HepG2 (cell line): ENCODE measurements around the gene SP5. TPM values are rescaled to one million over a fixed set of nuclear protein-coding genes. Genes with fewer than 3 reads are reported as not detected.

Experiments
- DNMT3B ChIP-seq: conservative IDR thresholded peaks from 2 replicates; pipeline ENCODE4 v1.6.1; 2016; ENCODE audit warnings: missing biosample characterization, control low read depth
- ETV5 ChIP-seq: IDR thresholded peaks from 2 replicates; pipeline ENCODE4 v1.6.1; 2018; ENCODE audit warnings: missing biosample characterization, missing genetic modification reagents, inconsistent platforms, borderline replicate concordance
- KAT8 ChIP-seq: IDR thresholded peaks from 2 replicates; pipeline ENCODE4 v1.6.1; 2016; ENCODE audit warnings: missing genetic modification reagents, missing compliant biosample characterization
- NKX3-1 ChIP-seq: sonication (generic); formaldehyde crosslinking; IDR thresholded peaks from 2 replicates; pipeline ENCODE4 v1.5.0; 2020; ENCODE audit warnings: missing genetic modification reagents
- POGZ ChIP-seq: sonication (generic); formaldehyde crosslinking; IDR thresholded peaks from 2 replicates; pipeline ENCODE4 v1.4.0; 2020; ENCODE audit warnings: mild to moderate bottlenecking, missing genetic modification reagents
- RFX5 ChIP-seq: IDR thresholded peaks from 2 replicates; pipeline ENCODE4 v1.6.1; 2011; ENCODE audit warnings: low read depth, low read length, improper control_type of control experiment
- SMAD1 ChIP-seq: sonication (generic); formaldehyde crosslinking; IDR thresholded peaks from 2 replicates; pipeline ENCODE4 v1.4.0; 2020; ENCODE audit warnings: missing genetic modification reagents, low read depth, mild to moderate bottlenecking, borderline replicate concordance
- SP4 ChIP-seq: sonication (generic); formaldehyde crosslinking; IDR thresholded peaks from 2 replicates; pipeline ENCODE4 v1.8.1; 2023; ENCODE audit warnings: mild to moderate bottlenecking, missing genetic modification reagents
- TBX2 ChIP-seq: sonication (generic); formaldehyde crosslinking; IDR thresholded peaks from 2 replicates; pipeline ENCODE4 v1.5.0; 2020; ENCODE audit warnings: missing genetic modification reagents, mild to moderate bottlenecking, borderline replicate concordance
- TCF12 ChIP-seq, 2 experiments: fragments of 450-650 bp in 1 of 2; sonication (generic) in 1 of 2; formaldehyde crosslinking in 1 of 2; IDR thresholded peaks; 2 replicates each; pipeline versions ENCODE4 v1.6.1 to v1.8.0; 2017 to 2022; ENCODE audit warnings: antibody characterized with exemption in 1 of 2, mild to moderate bottlenecking in 1 of 2, missing genetic modification reagents in 1 of 2, moderate library complexity in 1 of 2
- THYN1 ChIP-seq: sonication (generic); formaldehyde crosslinking; IDR thresholded peaks from 2 replicates; pipeline ENCODE4 v1.8.1; 2023; ENCODE audit warnings: low read depth, mild to moderate bottlenecking, moderate library complexity, missing genetic modification reagents, borderline replicate concordance
- TOE1 ChIP-seq: sonication (generic); formaldehyde crosslinking; IDR thresholded peaks from 2 replicates; pipeline ENCODE4 v1.4.0; 2020; ENCODE audit warnings: mild to moderate bottlenecking, missing genetic modification reagents
- ZBTB1 ChIP-seq: sonication (generic); formaldehyde crosslinking; IDR thresholded peaks from 2 replicates; pipeline ENCODE4 v1.4.0; 2020; ENCODE audit warnings: missing genetic modification reagents, borderline replicate concordance
- ZBTB7A ChIP-seq: sonication (generic); formaldehyde crosslinking; IDR thresholded peaks from 2 replicates; pipeline ENCODE4 v1.8.0; 2022; ENCODE audit warnings: mild to moderate bottlenecking, missing genetic modification reagents
- ZFP36L2 ChIP-seq: sonication (generic); formaldehyde crosslinking; IDR thresholded peaks from 2 replicates; pipeline ENCODE4 v1.4.0; 2020; ENCODE audit warnings: missing genetic modification reagents
- ZNF235 ChIP-seq: sonication (generic); formaldehyde crosslinking; IDR thresholded peaks from 2 replicates; pipeline ENCODE4 v1.8.1; 2023; ENCODE audit warnings: mild to moderate bottlenecking, missing genetic modification reagents, borderline replicate concordance
- ZNF567 ChIP-seq: sonication (generic); formaldehyde crosslinking; IDR thresholded peaks from 2 replicates; pipeline ENCODE4 v1.8.1; 2023; ENCODE audit warnings: mild to moderate bottlenecking, missing genetic modification reagents, borderline replicate concordance
- ZNF572 ChIP-seq: sonication (generic); formaldehyde crosslinking; IDR thresholded peaks from 2 replicates; pipeline ENCODE4 v1.5.1; 2020; ENCODE audit warnings: mild to moderate bottlenecking, missing genetic modification reagents
- ZNF678 ChIP-seq: sonication (generic); formaldehyde crosslinking; IDR thresholded peaks from 2 replicates; pipeline ENCODE4 v1.4.0; 2020; ENCODE audit warnings: mild to moderate bottlenecking, missing genetic modification reagents
- polyA plus RNA-seq, 8 experiments: library from polyadenylated mRNA; depleted of rRNA in 3 of 8; stranded (reverse) in 7 of 8; unstranded in 1 of 8; fragments of >200 nt; fragmentation: Illumina TruSeq in 4 of 8; extraction: Trizol in 4 of 8; gene quantifications; 2 replicates each; pipeline versions ENCODE4 v1.2.1 to v1.2.3, GENCODE V29; 2011 to 2016; ENCODE audit warnings: low read depth in 4 of 8, missing spikeins in 1 of 8, mixed read lengths in 1 of 8; ENCODE audit not compliant: insufficient read depth in 1 of 8
- total RNA-seq, 5 experiments: library from RNA; depleted of rRNA; stranded (reverse); fragments of >200 nt; fragmentation: Illumina TruSeq; extraction: Trizol; gene quantifications; 2 replicates each; pipeline ENCODE4 v1.2.3, GENCODE V29; 2016; ENCODE audit warnings: low read depth in 1 of 5
- TF ChIP-seq, protein P1 (sequence below): IDR thresholded peaks from 2 replicates; pipeline ENCODE4 v1.6.1; 2016; ENCODE audit warnings: low read depth, borderline replicate concordance
- TF ChIP-seq, protein P2 (sequence below): sonication (generic); formaldehyde crosslinking; IDR thresholded peaks from 2 replicates; pipeline ENCODE4 v1.8.0; 2022; ENCODE audit warnings: mild to moderate bottlenecking, missing genetic modification reagents; ENCODE audit not compliant: insufficient replicate concordance
- TF ChIP-seq, protein P3 (sequence below): sonication (generic); formaldehyde crosslinking; conservative IDR thresholded peaks from 2 replicates; pipeline ENCODE4 v1.4.0; 2020; ENCODE audit warnings: missing genetic modification reagents
- TF ChIP-seq, protein P4 (sequence below): fragments of 450-650 bp; IDR thresholded peaks from 2 replicates; pipeline ENCODE4 v1.6.1; 2016

SP5 gene
- total and polyA plus RNA-seq, 2 of the 13 experiments (the other 11 are each of a cell fraction or from before 2014, with no cell fraction given): 50.8 to 119 TPM

DNA sequence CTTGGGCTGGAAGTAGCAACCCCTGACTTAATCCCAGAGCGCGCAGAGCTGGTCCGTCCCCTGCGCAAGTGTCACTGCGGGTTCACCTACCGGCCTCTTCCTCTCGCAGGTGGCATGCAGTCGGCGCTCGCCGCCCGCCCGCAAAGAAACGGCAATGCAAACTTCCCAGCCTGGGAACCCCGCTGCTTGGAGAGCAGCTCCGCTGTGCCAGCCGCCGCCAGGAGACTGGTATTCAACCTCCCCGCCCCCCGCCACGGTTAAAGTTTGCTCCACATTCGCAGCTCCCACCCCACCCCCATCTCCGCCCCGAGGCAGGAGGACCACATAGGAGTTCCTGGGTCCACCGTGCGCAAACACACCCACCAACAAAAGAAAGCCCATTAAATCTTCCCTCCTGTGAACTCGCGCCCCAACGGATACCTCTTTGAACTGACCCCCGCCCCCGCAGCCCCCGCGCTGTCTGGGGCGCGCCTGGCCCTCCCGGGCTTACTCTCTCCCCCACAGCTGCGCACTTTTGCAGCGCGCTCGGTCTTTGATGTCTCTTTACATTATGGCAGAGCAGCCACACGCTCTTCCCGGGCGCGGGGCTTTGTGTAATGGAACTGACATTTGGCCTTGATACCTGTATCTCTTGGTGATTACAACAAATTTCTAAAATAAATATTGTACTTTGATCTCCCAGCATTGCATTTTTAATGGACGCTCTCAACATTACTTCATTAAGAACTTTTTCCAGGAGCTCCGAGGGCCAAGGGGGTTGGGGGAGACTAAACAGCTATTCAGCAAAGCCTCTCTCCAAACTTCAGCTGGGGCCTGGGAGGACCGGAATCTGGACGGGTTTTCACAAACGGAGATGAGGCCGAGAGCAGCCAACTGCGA is 3.1 kb upstream of the SP5 start (continued):
- TF ChIP-seq, protein P1, sequence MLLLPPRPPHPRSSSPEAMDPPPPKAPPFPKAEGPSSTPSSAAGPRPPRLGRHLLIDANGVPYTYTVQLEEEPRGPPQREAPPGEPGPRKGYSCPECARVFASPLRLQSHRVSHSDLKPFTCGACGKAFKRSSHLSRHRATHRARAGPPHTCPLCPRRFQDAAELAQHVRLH (CRISPR knock-in tag): peak; percentile 90
- TF ChIP-seq TCF12 (IDR thresholded peaks at IDR 0.05) (no peak), TCF12 (CRISPR knock-in tag; IDR thresholded peaks at IDR 0.05) (peak; percentile 98), ZNF235 (no peak), KAT8 (CRISPR knock-in tag) (peak; percentile 65; the same call in 1 of the 2 replicates), DNMT3B (CRISPR knock-in tag) (peak; percentile 45), NKX3-1 (CRISPR knock-in tag) (peak; percentile 87), THYN1 (CRISPR knock-in tag) (0 out of 2 replicates have a peak, but pooled peaks have one; percentile 21), ZFP36L2 (CRISPR knock-in tag) (no peak), ZBTB7A (CRISPR knock-in tag) (peak; percentile 90), POGZ (CRISPR knock-in tag) (peak; percentile 72; the same call in 1 of the 2 replicates), ZNF678 (0 out of 2 replicates have a peak, but pooled peaks have one; percentile 35), TOE1 (CRISPR knock-in tag) (0 out of 2 replicates have a peak, but pooled peaks have one; percentile 25), TBX2 (peak; percentile 99), ETV5 (CRISPR knock-in tag) (peak; percentile 85), SP4 (CRISPR knock-in tag) (peak; percentile 71), RFX5 (no peak), ZBTB1 (CRISPR knock-in tag) (peak; percentile 88), ZNF567 (CRISPR knock-in tag) (0 out of 2 replicates have a peak, but pooled peaks have one; percentile 16), SMAD1 (CRISPR knock-in tag) (peak; percentile 76; the same call in 1 of the 2 replicates), ZNF572 (no peak; the same call in 1 of the 2 replicates)
- TF ChIP-seq, protein P2, sequence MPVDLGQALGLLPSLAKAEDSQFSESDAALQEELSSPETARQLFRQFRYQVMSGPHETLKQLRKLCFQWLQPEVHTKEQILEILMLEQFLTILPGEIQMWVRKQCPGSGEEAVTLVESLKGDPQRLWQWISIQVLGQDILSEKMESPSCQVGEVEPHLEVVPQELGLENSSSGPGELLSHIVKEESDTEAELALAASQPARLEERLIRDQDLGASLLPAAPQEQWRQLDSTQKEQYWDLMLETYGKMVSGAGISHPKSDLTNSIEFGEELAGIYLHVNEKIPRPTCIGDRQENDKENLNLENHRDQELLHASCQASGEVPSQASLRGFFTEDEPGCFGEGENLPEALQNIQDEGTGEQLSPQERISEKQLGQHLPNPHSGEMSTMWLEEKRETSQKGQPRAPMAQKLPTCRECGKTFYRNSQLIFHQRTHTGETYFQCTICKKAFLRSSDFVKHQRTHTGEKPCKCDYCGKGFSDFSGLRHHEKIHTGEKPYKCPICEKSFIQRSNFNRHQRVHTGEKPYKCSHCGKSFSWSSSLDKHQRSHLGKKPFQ (CRISPR knock-in tag): peak; percentile 30
- TF ChIP-seq, protein P3, sequence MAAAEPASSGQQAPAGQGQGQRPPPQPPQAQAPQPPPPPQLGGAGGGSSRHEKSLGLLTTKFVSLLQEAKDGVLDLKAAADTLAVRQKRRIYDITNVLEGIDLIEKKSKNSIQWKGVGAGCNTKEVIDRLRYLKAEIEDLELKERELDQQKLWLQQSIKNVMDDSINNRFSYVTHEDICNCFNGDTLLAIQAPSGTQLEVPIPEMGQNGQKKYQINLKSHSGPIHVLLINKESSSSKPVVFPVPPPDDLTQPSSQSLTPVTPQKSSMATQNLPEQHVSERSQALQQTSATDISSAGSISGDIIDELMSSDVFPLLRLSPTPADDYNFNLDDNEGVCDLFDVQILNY (CRISPR knock-in tag): no peak
- TF ChIP-seq, protein P4, sequence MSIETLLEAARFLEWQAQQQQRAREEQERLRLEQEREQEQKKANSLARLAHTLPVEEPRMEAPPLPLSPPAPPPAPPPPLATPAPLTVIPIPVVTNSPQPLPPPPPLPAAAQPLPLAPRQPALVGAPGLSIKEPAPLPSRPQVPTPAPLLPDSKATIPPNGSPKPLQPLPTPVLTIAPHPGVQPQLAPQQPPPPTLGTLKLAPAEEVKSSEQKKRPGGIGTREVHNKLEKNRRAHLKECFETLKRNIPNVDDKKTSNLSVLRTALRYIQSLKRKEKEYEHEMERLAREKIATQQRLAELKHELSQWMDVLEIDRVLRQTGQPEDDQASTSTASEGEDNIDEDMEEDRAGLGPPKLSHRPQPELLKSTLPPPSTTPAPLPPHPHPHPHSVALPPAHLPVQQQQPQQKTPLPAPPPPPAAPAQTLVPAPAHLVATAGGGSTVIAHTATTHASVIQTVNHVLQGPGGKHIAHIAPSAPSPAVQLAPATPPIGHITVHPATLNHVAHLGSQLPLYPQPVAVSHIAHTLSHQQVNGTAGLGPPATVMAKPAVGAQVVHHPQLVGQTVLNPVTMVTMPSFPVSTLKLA: no peak
